Neural progenitor cell (in vitro differentiated cells): Measurements from ENCODE around the gene EBNA1BP2. TPM values are rescaled to one million over a fixed set of nuclear protein-coding genes. Genes with fewer than 3 reads are reported as not detected.

Experiments
- DNase-seq: peaks from one replicate; pipeline ENCODE4 v3.0.0-alpha.2; 2016; ENCODE audit warnings: low spot score
- H2AFZ ChIP-seq: fragments of 200-600 bp; sonication (generic); replicated peaks from 2 replicates; pipeline ENCODE4 v1.6.1; 2016; ENCODE audit warnings: antibody characterized with exemption
- H3F3A ChIP-seq: fragments of 200-600 bp; sonication (generic); 2 replicates; pipeline ENCODE4 v1.6.1; 2016; ENCODE audit warnings: antibody characterized with exemption, low read depth
- H3K27ac ChIP-seq: fragments of 200-600 bp; sonication (generic); 2 replicates; pipeline ENCODE4 v1.5.1; 2016; ENCODE audit warnings: mild to moderate bottlenecking
- H3K27me3 ChIP-seq: fragments of 200-600 bp; sonication (generic); 2 replicates; pipeline ENCODE4 v1.6.1; 2016; ENCODE audit warnings: mild to moderate bottlenecking, moderate library complexity
- H3K36me3 ChIP-seq: fragments of 200-600 bp; sonication (generic); 2 replicates; pipeline ENCODE4 v1.5.1; 2016
- H3K4me1 ChIP-seq: fragments of 200-600 bp; sonication (generic); 2 replicates; pipeline ENCODE4 v1.6.1; 2016; ENCODE audit warnings: mixed run types
- H3K4me2 ChIP-seq: fragments of 200-600 bp; sonication (generic); 2 replicates; pipeline ENCODE4 v1.6.1; 2016
- H3K4me3 ChIP-seq: fragments of 200-600 bp; sonication (generic); 2 replicates; pipeline ENCODE4 v1.5.1; 2016
- H3K79me2 ChIP-seq: fragments of 200-600 bp; sonication (generic); 2 replicates; pipeline ENCODE4 v1.6.1; 2016; ENCODE audit warnings: low read depth
- H3K9ac ChIP-seq: fragments of 200-600 bp; sonication (generic); 2 replicates; pipeline ENCODE4 v1.6.1; 2016
- H3K9me3 ChIP-seq: fragments of 200-600 bp; sonication (generic); 2 replicates; pipeline ENCODE4 v1.5.1; 2016; ENCODE audit warnings: low read depth
- H4K20me1 ChIP-seq: fragments of 200-600 bp; sonication (generic); 2 replicates; pipeline ENCODE4 v1.6.1; 2016; ENCODE audit warnings: low read depth
- H3K27ac Mint-ChIP-seq: 3 replicates; pipeline ENCODE4 v1.8.0; 2021; ENCODE audit warnings: mixed read lengths
- H3K27me3 Mint-ChIP-seq: 2 replicates; pipeline ENCODE4 v1.8.0; 2022; ENCODE audit warnings: low read depth, mild to moderate bottlenecking, inconsistent platforms, moderate library complexity, mixed read lengths; ENCODE audit not compliant: insufficient read depth
- H3K36me3 Mint-ChIP-seq: 3 replicates; pipeline ENCODE4 v1.8.0; 2021; ENCODE audit warnings: mixed read lengths
- H3K4me1 Mint-ChIP-seq: 3 replicates; pipeline ENCODE4 v1.8.0; 2021; ENCODE audit warnings: mixed read lengths
- H3K4me3 Mint-ChIP-seq: 3 replicates; pipeline ENCODE4 v1.8.0; 2021; ENCODE audit warnings: mild to moderate bottlenecking, moderate library complexity, mixed read lengths
- H3K9me3 Mint-ChIP-seq: 3 replicates; pipeline ENCODE4 v1.8.0; 2020; ENCODE audit warnings: mixed read lengths
- EZH2 ChIP-seq: fragments of 200-600 bp; sonication (generic); IDR thresholded peaks from 2 replicates; pipeline ENCODE4 v1.6.1; 2017; ENCODE audit warnings: antibody characterized with exemption, mild to moderate bottlenecking, moderate library complexity
- EZH2phosphoT487 ChIP-seq: fragments of 200-600 bp; sonication (generic); IDR thresholded peaks from 2 replicates; pipeline ENCODE4 v1.6.1; 2017; ENCODE audit warnings: antibody characterized with exemption
- total RNA-seq: library from RNA; depleted of rRNA; stranded (reverse); fragments of >200 nt; gene quantifications from 2 replicates; pipeline ENCODE4 v1.2.3, GENCODE V29; 2015; ENCODE audit warnings: low replicate concordance
- TF ChIP-seq, protein P1 (sequence below): fragments of 200-600 bp; sonication (generic); IDR thresholded peaks from 2 replicates; pipeline ENCODE4 v1.5.1; 2017; ENCODE audit warnings: antibody characterized with exemption, mild to moderate bottlenecking

Gene EBNA1BP2
- total RNA-seq, 1 donor from 2014 or later: 71.6 TPM

DNA sequence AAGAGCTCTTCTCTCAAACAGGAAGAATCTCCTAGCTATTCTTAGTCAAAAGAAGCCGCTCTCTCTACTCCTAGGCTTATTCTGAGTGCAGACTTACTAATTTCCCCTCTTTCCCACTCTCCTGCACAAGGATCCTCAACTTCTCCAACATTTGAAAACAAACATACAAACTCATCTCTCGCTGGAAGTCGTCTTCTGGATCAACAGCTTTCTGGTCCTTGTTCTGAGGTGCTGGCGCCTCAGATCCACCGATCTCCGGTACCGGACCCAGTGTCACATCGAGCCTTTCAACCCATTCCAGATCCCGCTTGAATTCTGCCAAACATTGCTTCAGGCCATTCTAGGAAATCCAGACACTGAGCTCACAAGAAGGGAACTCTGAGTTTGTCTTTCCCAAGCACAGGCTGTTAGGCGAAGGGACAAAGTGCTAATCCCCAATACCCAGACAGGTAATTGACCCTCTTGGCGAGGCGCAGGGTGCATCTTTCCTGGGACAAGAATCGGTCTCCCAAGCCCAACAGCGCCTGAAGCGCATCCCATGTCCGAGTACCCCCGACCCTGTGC, 696 bp downstream of the EBNA1BP2 start:
- Histone ChIP-seq H3F3A (peaks cover 3% of the 10 kb centered on the region), H3K4me3 (peak overlapping the region; percentile 92), H3K9me3 (no peaks in the 10 kb centered on the region), H3K36me3 (no peaks in the 10 kb centered on the region), H4K20me1 (no peaks in the 10 kb centered on the region), H3K9ac (peak overlapping the region; percentile 54), H3K4me1 (peaks cover 6% of the 10 kb centered on the region), H3K27ac (no peak overlapping the region), H3K4me2 (peak overlapping the region; percentile 94), H2AFZ (peak overlapping the region; percentile 79), H3K79me2 (peaks cover 20% of the 10 kb centered on the region), H3K27me3 (peaks cover 18% of the 10 kb centered on the region)
- peak; percentile 36 for DNase-seq
- peaks cover 17% of the 10 kb centered on the region for H3K36me3 Mint-ChIP-seq
- no peaks in the 10 kb centered on the region for H3K9me3 Mint-ChIP-seq
- H3K4me1 Mint-ChIP-seq: peaks cover 13% of the 10 kb centered on the region
- no peak overlapping the region for H3K27ac Mint-ChIP-seq
- H3K27me3 Mint-ChIP-seq: peaks cover 3% of the 10 kb centered on the region
- TF ChIP-seq EZH2 (no peak), EZH2phosphoT487 (no peak)
- TF ChIP-seq, protein P1, sequence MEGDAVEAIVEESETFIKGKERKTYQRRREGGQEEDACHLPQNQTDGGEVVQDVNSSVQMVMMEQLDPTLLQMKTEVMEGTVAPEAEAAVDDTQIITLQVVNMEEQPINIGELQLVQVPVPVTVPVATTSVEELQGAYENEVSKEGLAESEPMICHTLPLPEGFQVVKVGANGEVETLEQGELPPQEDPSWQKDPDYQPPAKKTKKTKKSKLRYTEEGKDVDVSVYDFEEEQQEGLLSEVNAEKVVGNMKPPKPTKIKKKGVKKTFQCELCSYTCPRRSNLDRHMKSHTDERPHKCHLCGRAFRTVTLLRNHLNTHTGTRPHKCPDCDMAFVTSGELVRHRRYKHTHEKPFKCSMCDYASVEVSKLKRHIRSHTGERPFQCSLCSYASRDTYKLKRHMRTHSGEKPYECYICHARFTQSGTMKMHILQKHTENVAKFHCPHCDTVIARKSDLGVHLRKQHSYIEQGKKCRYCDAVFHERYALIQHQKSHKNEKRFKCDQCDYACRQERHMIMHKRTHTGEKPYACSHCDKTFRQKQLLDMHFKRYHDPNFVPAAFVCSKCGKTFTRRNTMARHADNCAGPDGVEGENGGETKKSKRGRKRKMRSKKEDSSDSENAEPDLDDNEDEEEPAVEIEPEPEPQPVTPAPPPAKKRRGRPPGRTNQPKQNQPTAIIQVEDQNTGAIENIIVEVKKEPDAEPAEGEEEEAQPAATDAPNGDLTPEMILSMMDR: no peak
- H3K4me3 Mint-ChIP-seq: peak overlapping the region; percentile 98

GRCh38 chr1:43165765-43166164, 6.3 kb downstream of the EBNA1BP2 start:
- Histone ChIP-seq H3K36me3 (peaks cover 3% of the 10 kb centered on the region), H3K27ac (no peak overlapping the region), H3K9me3 (no peaks in the 10 kb centered on the region), H4K20me1 (no peaks in the 10 kb centered on the region), H3K4me3 (no peak overlapping the region), H2AFZ (no peak overlapping the region), H3K27me3 (no peaks in the 10 kb centered on the region), H3K79me2 (peaks cover 8% of the 10 kb centered on the region), H3K4me1 (no peaks in the 10 kb centered on the region), H3K9ac (no peak overlapping the region), H3K4me2 (no peak overlapping the region), H3F3A (no peaks in the 10 kb centered on the region)
- TF ChIP-seq EZH2 (no peak), EZH2phosphoT487 (no peak)
- TF ChIP-seq, protein P1: no peak
- Mint-ChIP-seq H3K4me3 (no peak overlapping the region), H3K9me3 (no peaks in the 10 kb centered on the region), H3K27me3 (no peaks in the 10 kb centered on the region), H3K27ac (no peak overlapping the region), H3K4me1 (peaks cover 3% of the 10 kb centered on the region), H3K36me3 (peaks cover 24% of the 10 kb centered on the region)
- no peak for DNase-seq

GRCh38 chr1:43165162-43165561, 6.9 kb downstream of the EBNA1BP2 start:
- H3K4me3 Mint-ChIP-seq: no peak overlapping the region
- Histone ChIP-seq H2AFZ (no peak overlapping the region), H3K4me2 (no peak overlapping the region), H3K4me3 (no peak overlapping the region), H4K20me1 (no peaks in the 10 kb centered on the region), H3K27ac (no peak overlapping the region), H3F3A (no peaks in the 10 kb centered on the region), H3K27me3 (no peaks in the 10 kb centered on the region), H3K79me2 (peaks cover 2% of the 10 kb centered on the region), H3K4me1 (no peaks in the 10 kb centered on the region), H3K9ac (no peak overlapping the region), H3K9me3 (no peaks in the 10 kb centered on the region), H3K36me3 (peaks cover 3% of the 10 kb centered on the region)
- H3K4me1 Mint-ChIP-seq: no peaks in the 10 kb centered on the region
- TF ChIP-seq, protein P1: no peak
- TF ChIP-seq EZH2phosphoT487: no peak
- TF ChIP-seq EZH2: no peak
- no peak for DNase-seq
- H3K27ac Mint-ChIP-seq: no peak overlapping the region
- H3K36me3 Mint-ChIP-seq: peaks cover 21% of the 10 kb centered on the region
- no peaks in the 10 kb centered on the region for H3K9me3 Mint-ChIP-seq
- no peaks in the 10 kb centered on the region for H3K27me3 Mint-ChIP-seq
